GM18867 (cell line): ENCODE results near the gene ITSN2.
"Not testable (repeated sequence)": the region's sequence is repeated elsewhere in the genome, so short reads cannot be mapped to it uniquely, and the experiment has no call there.

ENCODE experiments used
- ATAC-seq: cut with Tn5 transposase; IDR thresholded peaks from one replicate; pipeline ENCODE4 v1.9.1; 2021; ENCODE audit warnings: mild to moderate bottlenecking, moderate library complexity; ENCODE audit not compliant: unreplicated experiment

Gene ITSN2

GRCh38 chr2:24222946-24223345, 137.4 kb downstream of the ITSN2 start:
- no peak for ATAC-seq

DNA sequence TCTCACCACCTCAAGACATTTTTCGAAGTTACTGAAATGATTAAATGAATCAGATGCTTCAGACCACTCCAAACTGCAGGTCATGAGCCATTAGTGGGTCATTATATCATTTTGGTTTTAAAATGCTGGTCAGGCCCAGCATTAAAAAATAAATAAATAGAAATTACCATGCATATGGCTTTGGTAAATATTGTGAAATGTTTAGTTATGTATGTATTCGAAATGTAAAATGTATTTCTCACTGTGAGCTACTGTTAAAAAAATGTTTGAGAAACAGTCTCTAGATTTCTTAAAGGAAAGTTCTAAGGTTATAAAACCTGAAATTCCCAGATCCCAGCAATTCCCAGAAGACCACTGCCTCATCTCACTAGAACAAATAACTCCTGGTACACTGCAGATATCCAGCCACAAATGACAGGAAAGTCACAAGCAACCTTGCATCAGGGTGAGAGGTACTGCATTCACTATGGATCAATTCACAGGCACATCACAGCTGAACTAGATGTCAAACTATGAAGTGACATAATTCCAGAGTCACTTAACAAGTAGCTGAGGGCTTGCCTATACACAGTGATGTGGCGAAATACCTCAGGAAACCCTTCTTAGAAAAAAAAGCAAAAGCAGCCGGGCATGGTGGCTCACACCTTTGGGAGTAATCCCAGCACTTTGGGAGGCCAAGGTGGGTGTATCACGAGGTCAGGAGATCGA, 138.8 kb downstream of the ITSN2 start:
- ATAC-seq, result no peak

DNA sequence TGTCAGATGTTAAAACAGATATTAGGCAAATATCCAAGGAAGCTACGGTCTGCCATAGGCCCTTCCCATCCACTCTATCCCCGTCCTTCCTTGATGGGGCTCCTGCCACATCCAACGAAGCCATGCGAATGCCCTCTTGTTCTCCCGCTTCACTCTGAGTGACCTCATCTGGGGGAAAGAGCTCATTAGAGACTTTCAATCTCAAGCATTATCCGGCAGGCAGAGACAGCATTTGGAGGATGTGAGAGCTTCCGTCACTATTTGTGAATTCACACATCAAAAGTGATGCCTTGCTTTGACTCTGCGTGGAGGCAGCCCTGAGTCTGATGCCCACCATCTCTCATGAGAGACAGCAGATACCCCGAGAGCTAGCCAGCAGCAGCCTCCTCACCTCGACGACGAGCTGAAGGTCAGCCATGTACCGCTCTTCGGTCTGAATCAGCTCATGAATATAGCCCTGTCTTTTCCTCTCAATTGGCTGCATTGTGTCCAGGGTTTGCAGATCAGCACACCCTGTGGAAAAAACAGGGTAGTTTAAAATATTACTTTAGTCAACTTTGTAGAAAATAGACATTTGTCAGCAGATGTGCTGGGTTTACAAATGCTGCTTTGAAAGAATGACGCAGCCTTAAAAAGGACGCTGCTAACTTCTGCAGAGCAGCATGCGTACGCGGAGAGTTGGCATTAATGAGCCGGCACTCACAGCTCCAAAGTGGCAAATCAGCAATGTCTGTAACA, 139.6 kb downstream of the ITSN2 start:
- ATAC-seq, result no peak

DNA sequence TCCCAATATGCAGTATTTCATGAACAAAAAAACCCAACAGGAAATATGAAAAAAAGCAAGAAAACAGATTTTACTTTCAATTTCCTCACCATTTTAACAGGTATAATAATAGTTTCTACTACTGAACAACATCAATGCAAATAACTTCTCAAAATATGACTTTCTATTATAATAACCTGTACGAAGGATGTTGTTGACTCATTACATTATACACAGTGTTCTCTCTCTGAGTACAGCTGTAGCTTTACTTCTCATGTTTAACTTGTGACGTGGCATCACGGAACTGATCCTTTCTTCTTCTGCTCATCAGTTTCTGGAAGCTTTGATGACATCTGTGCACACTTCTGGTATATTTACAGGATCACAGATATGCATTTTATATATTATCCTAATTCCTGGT, 145.5 kb downstream of the ITSN2 start:
- ATAC-seq, result peak; percentile 96

GRCh38 chr2:24211408-24211807, 148.9 kb downstream of the ITSN2 start:
- ATAC-seq, result no peak

- ATAC-seq, result no peak
These were observed 149.6 kb downstream of the ITSN2 start for GRCh38 chr2:24210723-24211122.

- ATAC-seq, result no peak
These were observed 150.3 kb downstream of the ITSN2 start for GRCh38 chr2:24210106-24210455.

GRCh38 chr2:24209389-24210105, 150.8 kb downstream of the ITSN2 start:
- no peak for ATAC-seq

GRCh38 chr2:24208490-24208889, 151.8 kb downstream of the ITSN2 start:
- ATAC-seq, result no peak

DNA sequence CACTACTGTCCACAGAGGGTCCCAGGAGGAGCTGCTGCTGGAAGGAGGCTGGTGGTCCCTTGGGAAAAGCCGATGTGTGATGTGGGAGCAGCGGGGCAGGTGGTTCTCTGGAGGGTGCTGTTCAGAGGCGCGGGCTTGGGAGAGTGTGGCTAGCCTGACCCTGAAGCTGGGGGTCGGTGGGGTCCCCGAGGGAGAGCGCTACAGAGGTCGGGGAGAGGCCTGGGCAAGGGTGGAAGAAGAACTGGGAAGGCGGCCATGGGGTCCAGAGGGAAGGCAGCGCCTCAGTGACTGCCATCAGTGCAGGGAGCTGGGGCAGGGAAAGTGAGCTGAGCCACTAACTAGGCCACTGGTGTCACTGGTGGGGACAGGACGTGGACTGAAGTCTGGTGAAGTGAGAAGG, 153.0 kb downstream of the ITSN2 start:
- ATAC-seq, result no peak

DNA sequence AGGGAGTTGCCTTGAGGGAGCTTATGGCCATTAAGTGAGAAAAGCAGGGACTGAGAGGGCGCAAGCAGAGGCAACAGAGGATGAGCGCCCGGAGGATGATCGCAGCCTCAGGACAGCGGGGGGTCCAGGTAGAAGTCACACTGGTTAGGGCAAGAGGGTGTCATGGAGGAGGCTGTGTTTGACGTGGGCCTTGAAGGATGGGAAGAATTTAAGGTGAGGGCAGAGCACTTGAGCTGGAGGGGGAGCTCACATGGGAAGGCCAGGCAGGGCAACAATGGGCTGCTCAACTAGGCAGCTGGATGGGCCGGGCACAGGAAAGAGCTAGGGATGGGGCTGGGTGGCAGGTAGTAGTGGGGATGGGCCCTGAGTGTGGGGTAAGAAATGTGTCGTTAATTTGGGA, 153.6 kb downstream of the ITSN2 start:
- no peak for ATAC-seq

- no peak for ATAC-seq
These were observed 154.1 kb downstream of the ITSN2 start for GRCh38 chr2:24206242-24206641.

DNA sequence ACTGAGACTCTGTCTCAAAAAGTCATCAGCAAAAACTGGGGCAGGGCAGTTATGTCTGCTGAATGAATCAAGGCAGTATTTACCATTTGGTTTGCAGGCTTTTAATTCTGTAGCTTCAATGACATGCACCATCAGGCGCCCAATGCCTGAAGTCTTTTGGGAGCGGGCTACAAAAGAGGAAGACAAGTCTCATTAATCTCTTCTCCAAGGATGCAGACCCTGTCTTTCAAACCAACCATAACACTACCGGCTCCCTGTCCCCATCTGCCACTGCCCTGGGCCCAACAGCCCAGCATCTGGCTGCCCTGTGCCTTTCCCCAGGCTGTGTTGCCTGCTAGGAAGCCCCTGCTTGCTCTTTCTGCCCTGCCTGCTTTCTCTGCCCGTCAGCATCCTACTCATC, 155.2 kb downstream of the ITSN2 start:
- no peak for ATAC-seq

DNA sequence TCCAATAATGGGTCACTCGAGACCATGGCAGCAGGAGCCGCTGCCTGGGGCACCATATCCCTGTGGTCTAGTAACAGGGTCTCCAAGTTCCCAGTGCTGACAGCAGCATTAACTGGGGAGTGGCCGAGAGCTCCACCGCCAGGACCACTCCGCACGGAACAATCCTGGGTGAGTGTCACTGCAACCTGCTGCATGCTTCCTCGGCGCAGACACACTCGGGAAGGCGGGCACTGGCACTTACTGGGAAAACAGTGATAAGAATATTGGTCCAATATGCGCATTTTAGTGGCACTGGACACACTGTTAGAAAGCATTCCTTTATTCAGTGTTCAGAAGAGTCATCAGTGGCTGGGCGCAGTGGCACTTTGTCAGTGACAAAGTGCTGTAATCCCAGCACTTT, 155.8 kb downstream of the ITSN2 start:
- ATAC-seq, result no peak

- ATAC-seq, result no peak
These were observed 156.6 kb downstream of the ITSN2 start for GRCh38 chr2:24203787-24204150.

- no peak for ATAC-seq
These were observed 157.1 kb downstream of the ITSN2 start for GRCh38 chr2:24203029-24203786.

GRCh38 chr2:24200799-24201198, 159.5 kb downstream of the ITSN2 start:
- no peak for ATAC-seq

GRCh38 chr2:24199968-24200590, 160.3 kb downstream of the ITSN2 start:
- ATAC-seq, result no peak

DNA sequence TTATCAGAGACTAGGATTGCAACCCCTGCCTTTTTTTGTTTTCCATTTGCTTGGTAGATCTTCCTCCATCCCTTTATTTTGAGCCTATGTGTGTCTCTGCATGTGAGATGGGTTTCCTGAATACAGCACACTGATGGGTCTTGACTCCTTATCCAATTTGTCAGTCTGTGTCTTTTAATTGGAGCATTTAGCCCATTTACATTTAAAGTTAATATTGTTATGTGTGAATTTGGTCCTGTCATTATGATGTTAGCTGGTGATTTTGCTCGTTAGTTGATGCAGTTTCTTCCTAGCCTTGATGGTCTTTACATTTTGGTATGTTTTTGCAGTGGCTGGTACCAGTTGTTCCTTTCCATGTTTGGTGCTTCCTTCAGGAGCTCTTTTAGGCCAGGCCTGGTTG, 163.1 kb downstream of the ITSN2 start:
- ATAC-seq, result not testable (repeated sequence)

- ATAC-seq, result no peak
These were observed 168.5 kb downstream of the ITSN2 start for GRCh38 chr2:24191848-24192247.

DNA sequence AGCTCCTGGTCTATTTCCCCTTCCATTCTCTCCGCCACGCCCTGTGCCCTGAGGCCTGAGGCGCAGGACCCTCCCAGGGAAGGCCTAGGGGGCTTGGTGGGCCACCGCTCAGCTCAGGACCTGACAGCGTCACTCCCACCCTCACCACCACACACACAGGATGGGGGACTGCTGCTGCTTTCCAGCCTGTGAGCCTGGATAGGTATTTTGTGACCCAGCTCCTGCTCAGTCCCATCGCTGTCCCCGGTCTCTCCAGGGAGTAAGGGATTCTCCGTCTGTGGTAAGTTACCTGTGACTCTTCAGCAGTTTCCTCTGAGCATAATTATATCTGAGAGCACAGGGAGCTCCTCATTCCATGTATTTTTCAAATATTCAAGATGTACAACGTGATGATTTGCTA, 169.2 kb downstream of the ITSN2 start:
- ATAC-seq, result no peak
